Gastroesophageal sphincter (tissue), 3 donors: ENCODE results near the gene FABP1.

Source experiments
- CTCF ChIP-seq, 4 experiments: fragments of 200-600 bp in 2 of 4; fragments of 450-650 bp in 2 of 4; sonication (generic) in 1 of 4; IDR thresholded peaks; one replicate each; pipeline ENCODE4 v1.5.1; 2017 to 2019; ENCODE audit warnings: antibody characterized with exemption in 4 of 4, mild to moderate bottlenecking in 2 of 4, moderate library complexity in 2 of 4
- EP300 ChIP-seq: sonication (generic); formaldehyde crosslinking; IDR thresholded peaks from one replicate; pipeline ENCODE4 v1.6.1; 2017; ENCODE audit warnings: antibody characterized with exemption, mild to moderate bottlenecking
- POLR2AphosphoS5 ChIP-seq: sonication (generic); formaldehyde crosslinking; IDR thresholded peaks from one replicate; pipeline ENCODE4 v1.6.1; 2017; ENCODE audit warnings: antibody characterized with exemption

- no peak for TF ChIP-seq CTCF (IDR thresholded peaks at IDR 0.05)
- no peak for TF ChIP-seq EP300
- TF ChIP-seq POLR2AphosphoS5 = no peak
These were observed 47.3 kb downstream of the FABP1 start for GRCh38 chr2:88080545-88080944.
